PC-9 (cell line): ENCODE results near the gene KBTBD12. TPM values are rescaled to one million over a fixed set of nuclear protein-coding genes. Genes with fewer than 3 reads are reported as not detected.

Source experiments
- BruUV-seq: library from RNA; stranded (reverse); fragments of 400-500 nt; replicated peaks from 2 replicates; lab custom pipeline; 2021; lab: Mats Ljungman, UMichigan
- CTCF ChIA-PET: fragments of 300-600 bp; sonication (Branson Sonifier 250); formaldehyde crosslinking; loops from one replicate; lab custom pipeline; 2022; ENCODE audit warnings: antibody characterized with exemption; lab: Charles Lee
- POLR2A ChIA-PET: fragments of 300-600 bp; sonication (Branson Sonifier 250); formaldehyde crosslinking; loops from one replicate; lab custom pipeline; 2022; ENCODE audit warnings: antibody characterized with exemption; ENCODE audit not compliant: unreplicated experiment; lab: Charles Lee
- DNase-seq, 2 experiments: peaks; one replicate each; pipeline versions ENCODE4 v3.0.0 to v3.0.0-alpha.2; 2015 to 2022; ENCODE audit warnings: mixed read lengths in 1 of 2
- H2AFZ ChIP-seq: fragments of 200-600 bp; sonication (generic); 2 replicates; pipeline ENCODE4 v1.8.1; 2017; ENCODE audit warnings: antibody characterized with exemption
- H3F3A ChIP-seq: fragments of 200-600 bp; sonication (generic); 2 replicates; pipeline ENCODE4 v1.8.1; 2017; ENCODE audit warnings: antibody characterized with exemption, mild to moderate bottlenecking, low read depth; ENCODE audit not compliant: insufficient read depth
- H3K27ac ChIP-seq: fragments of 200-600 bp; sonication (generic); 2 replicates; pipeline ENCODE4 v1.6.1; 2016; ENCODE audit warnings: mixed run types
- H3K27me3 ChIP-seq: fragments of 200-600 bp; sonication (generic); 2 replicates; pipeline ENCODE4 v1.6.1; 2016; ENCODE audit warnings: low read depth, mixed run types; ENCODE audit not compliant: insufficient read depth
- H3K36me3 ChIP-seq: fragments of 200-600 bp; sonication (generic); 2 replicates; pipeline ENCODE4 v1.6.1; 2016; ENCODE audit warnings: low read depth, mixed run types
- H3K4me1 ChIP-seq: fragments of 200-600 bp; sonication (generic); replicated peaks from 2 replicates; pipeline ENCODE4 v1.6.1; 2016; ENCODE audit warnings: mixed run types; ENCODE audit not compliant: insufficient read depth
- H3K4me2 ChIP-seq: fragments of 200-600 bp; sonication (generic); 2 replicates; pipeline ENCODE4 v1.6.1; 2017; ENCODE audit warnings: mixed run types
- H3K4me3 ChIP-seq: fragments of 200-600 bp; sonication (generic); 2 replicates; pipeline ENCODE4 v1.6.1; 2016; ENCODE audit warnings: mixed run types
- H3K79me2 ChIP-seq: fragments of 200-600 bp; sonication (generic); 2 replicates; pipeline ENCODE4 v1.6.1; 2017; ENCODE audit warnings: low read depth, mixed run types
- H3K9me2 ChIP-seq: fragments of 200-600 bp; sonication (generic); 2 replicates; pipeline ENCODE4 v1.8.1; 2017; ENCODE audit warnings: mild to moderate bottlenecking; ENCODE audit not compliant: insufficient read depth
- H3K9me3 ChIP-seq: fragments of 200-600 bp; sonication (generic); 2 replicates; pipeline ENCODE4 v1.8.1; 2016; ENCODE audit warnings: low read depth; ENCODE audit not compliant: insufficient read depth
- H4K20me1 ChIP-seq: fragments of 200-600 bp; sonication (generic); 2 replicates; pipeline ENCODE4 v1.8.1; 2017; ENCODE audit not compliant: insufficient read depth
- EZH2 ChIP-seq: fragments of 200-600 bp; sonication (generic); IDR thresholded peaks from 2 replicates; pipeline ENCODE4 v1.8.0; 2017; ENCODE audit warnings: antibody characterized with exemption, low read depth
- intact Hi-C: fragments of 100-400 bp; cut with micrococcal nuclease; formaldehyde crosslinking; loops from one replicate; pipeline ENCODE4 v1.10.0; 2022; ENCODE audit not compliant: unreplicated experiment
- total RNA-seq: library from RNA; stranded (reverse); gene quantifications from 2 replicates; pipeline ENCODE4 v1.2.3, GENCODE V29; 2021
- TF ChIP-seq, protein P1 (sequence below): fragments of 200-600 bp; sonication (generic); conservative IDR thresholded peaks from 2 replicates; pipeline ENCODE4 v1.6.1; 2017; ENCODE audit warnings: mixed run types, antibody characterized with exemption, mild to moderate bottlenecking, moderate library complexity

Gene KBTBD12
- total RNA-seq, 1 experiment from 2014 or later: 1.1 TPM

DNA sequence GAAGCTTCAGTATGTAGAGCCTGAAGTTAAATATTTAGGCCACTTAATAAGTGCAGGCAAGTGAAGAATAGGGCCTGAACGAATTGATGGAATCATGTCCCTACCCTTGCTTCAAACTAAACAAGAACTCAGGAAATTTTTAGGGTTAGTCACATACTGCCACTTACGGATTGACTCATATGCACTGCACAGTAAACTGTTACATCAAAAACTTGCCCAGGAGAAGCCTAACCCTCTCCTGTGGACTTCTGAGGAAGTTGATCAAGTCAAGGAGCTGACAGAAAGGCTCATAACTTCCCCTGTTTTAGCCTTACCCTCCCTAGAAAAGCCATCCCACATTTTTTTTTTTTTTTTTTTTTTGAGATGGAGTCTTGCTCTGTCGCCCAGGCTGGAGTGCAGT is 20.6 kb upstream of the KBTBD12 start:
- no peak overlapping the region for H3K4me2 ChIP-seq
- no peaks in the 10 kb centered on the region for H3K79me2 ChIP-seq
- intact Hi-C loops: no loop called here
- 0 out of 2 replicates have a peak, but pooled peaks cover 5% of the 10 kb centered on the region for H3K4me1 ChIP-seq
- TF ChIP-seq, protein P1, sequence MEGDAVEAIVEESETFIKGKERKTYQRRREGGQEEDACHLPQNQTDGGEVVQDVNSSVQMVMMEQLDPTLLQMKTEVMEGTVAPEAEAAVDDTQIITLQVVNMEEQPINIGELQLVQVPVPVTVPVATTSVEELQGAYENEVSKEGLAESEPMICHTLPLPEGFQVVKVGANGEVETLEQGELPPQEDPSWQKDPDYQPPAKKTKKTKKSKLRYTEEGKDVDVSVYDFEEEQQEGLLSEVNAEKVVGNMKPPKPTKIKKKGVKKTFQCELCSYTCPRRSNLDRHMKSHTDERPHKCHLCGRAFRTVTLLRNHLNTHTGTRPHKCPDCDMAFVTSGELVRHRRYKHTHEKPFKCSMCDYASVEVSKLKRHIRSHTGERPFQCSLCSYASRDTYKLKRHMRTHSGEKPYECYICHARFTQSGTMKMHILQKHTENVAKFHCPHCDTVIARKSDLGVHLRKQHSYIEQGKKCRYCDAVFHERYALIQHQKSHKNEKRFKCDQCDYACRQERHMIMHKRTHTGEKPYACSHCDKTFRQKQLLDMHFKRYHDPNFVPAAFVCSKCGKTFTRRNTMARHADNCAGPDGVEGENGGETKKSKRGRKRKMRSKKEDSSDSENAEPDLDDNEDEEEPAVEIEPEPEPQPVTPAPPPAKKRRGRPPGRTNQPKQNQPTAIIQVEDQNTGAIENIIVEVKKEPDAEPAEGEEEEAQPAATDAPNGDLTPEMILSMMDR: no peak
- no peak for TF ChIP-seq EZH2
- POLR2A ChIA-PET: no interaction called here
- H3K27ac ChIP-seq: no peak overlapping the region
- H3K36me3 ChIP-seq: no peaks in the 10 kb centered on the region
- H3K4me3 ChIP-seq: no peak overlapping the region
- peaks cover 13% of the 10 kb centered on the region for H3F3A ChIP-seq
- CTCF ChIA-PET: no interaction called here
- DNase-seq: no peak
- H2AFZ ChIP-seq: no peak overlapping the region
- H3K9me2 ChIP-seq: no peaks in the 10 kb centered on the region
- no TSS peak for BruUV-seq
- no peaks in the 10 kb centered on the region for H4K20me1 ChIP-seq
- H3K9me3 ChIP-seq: peaks cover 29% of the 10 kb centered on the region
- H3K27me3 ChIP-seq: no peaks in the 10 kb centered on the region

DNA sequence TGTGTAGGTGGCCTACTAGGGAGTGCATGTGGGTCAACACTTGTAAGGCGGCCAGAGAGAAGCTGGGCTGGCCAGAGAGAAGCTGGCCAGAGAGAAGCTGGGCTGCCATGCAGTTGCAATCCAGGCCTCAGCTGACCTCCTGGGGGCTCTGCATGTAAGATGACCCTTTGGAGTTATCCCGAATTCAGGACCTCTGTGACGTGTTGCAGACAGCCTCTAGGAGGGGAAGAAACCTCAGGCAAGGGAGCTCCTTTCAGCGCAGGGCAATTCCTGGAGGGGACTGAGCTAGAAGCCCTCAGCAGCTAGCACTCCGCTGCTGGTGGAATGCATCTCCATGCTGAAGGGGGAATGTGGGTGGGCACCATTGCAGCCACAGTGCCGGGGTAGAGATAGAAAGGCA is 15.8 kb upstream of the KBTBD12 start:
- POLR2A ChIA-PET: no interaction called here
- H3K9me3 ChIP-seq: peaks cover 2% of the 10 kb centered on the region; the same call in 1 of the 2 replicates
- no peak overlapping the region for H3K4me2 ChIP-seq
- no peak overlapping the region for H3K27ac ChIP-seq
- no peak for TF ChIP-seq EZH2
- TF ChIP-seq, protein P1: no peak
- DNase-seq: no peak
- no peaks in the 10 kb centered on the region for H3K9me2 ChIP-seq
- no peaks in the 10 kb centered on the region for H3K27me3 ChIP-seq
- H3K4me3 ChIP-seq: no peak overlapping the region
- no peaks in the 10 kb centered on the region for H3K36me3 ChIP-seq
- no peaks in the 10 kb centered on the region for H4K20me1 ChIP-seq
- no peaks in the 10 kb centered on the region for H3K79me2 ChIP-seq
- no TSS peak for BruUV-seq
- no peaks in the 10 kb centered on the region for H3K4me1 ChIP-seq
- CTCF ChIA-PET: no interaction called here
- no peaks in the 10 kb centered on the region for H3F3A ChIP-seq
- intact Hi-C loops: no loop called here
- no peak overlapping the region for H2AFZ ChIP-seq

DNA sequence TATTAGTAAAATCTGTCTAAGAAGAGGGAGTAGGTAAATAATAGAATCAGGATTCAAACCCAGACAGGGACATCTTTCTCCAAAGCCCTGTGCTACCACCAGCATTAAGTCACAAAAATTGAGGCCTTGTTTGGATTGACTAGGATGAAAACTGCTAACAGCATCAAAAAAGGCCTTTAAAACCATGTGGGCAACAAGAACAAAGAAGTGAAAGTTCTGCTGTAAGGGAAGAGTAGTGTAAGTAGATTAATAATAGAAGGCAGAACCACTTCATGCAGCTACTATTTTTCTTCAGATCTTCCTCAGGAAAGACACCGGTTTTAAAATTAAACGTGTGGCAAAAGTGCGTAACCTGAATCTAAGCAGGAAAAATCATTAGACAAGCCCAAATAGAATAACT is 15.3 kb upstream of the KBTBD12 start:
- intact Hi-C loops: no loop called here
- Histone ChIP-seq H3K79me2 (no peaks in the 10 kb centered on the region), H4K20me1 (no peaks in the 10 kb centered on the region), H3K9me3 (no peaks in the 10 kb centered on the region), H2AFZ (no peak overlapping the region), H3K4me1 (no peaks in the 10 kb centered on the region), H3K27me3 (no peaks in the 10 kb centered on the region), H3K9me2 (no peaks in the 10 kb centered on the region), H3K4me2 (no peak overlapping the region), H3F3A (no peaks in the 10 kb centered on the region), H3K4me3 (no peak overlapping the region), H3K36me3 (no peaks in the 10 kb centered on the region), H3K27ac (no peak overlapping the region)
- CTCF ChIA-PET: no interaction called here
- POLR2A ChIA-PET: no interaction called here
- no peak for TF ChIP-seq EZH2
- TF ChIP-seq, protein P1: no peak
- no TSS peak for BruUV-seq
- no peak for DNase-seq
